T-helper 17 cell (primary cell): ENCODE results near the gene U2AF2. TPM values are rescaled to one million over a fixed set of nuclear protein-coding genes. Genes with fewer than 3 reads are reported as not detected.
A peak's percentile ranks its signal among the peaks of the same experiment; 100 is the strongest.
"Not testable (repeated sequence)": the region's sequence is repeated elsewhere in the genome, so short reads cannot be mapped to it uniquely, and the experiment has no call there.

Source experiments
- ATAC-seq: fragments of 150-1000 bp; cut with Tn5 transposase; 2 replicates; pipeline ENCODE4 v1.10.0; 2021; ENCODE audit warnings: mild to moderate bottlenecking, moderate library complexity
- DNase-seq, 3 donors: peaks; one replicate each; pipeline versions ENCODE4 v3.0.0 to v3.0.0-alpha.2; 2020 to 2021
- H3K9me3 ChIP-seq: one replicate; pipeline ENCODE4 v1.7.0; 2013; ENCODE audit warnings: low read length, mild to moderate bottlenecking; ENCODE audit not compliant: control insufficient read depth, poor library complexity, severe bottlenecking
- H3K27ac Mint-ChIP-seq: one replicate; pipeline ENCODE4 v1.8.0; 2022; ENCODE audit warnings: mild to moderate bottlenecking, moderate library complexity, mixed read lengths
- H3K27me3 Mint-ChIP-seq: one replicate; pipeline ENCODE4 v1.8.0; 2022; ENCODE audit warnings: mixed read lengths
- H3K36me3 Mint-ChIP-seq: one replicate; pipeline ENCODE4 v1.8.0; 2022; ENCODE audit warnings: low read depth, mixed read lengths
- H3K4me1 Mint-ChIP-seq: one replicate; pipeline ENCODE4 v1.8.0; 2022; ENCODE audit warnings: mild to moderate bottlenecking, mixed read lengths
- H3K4me3 Mint-ChIP-seq: one replicate; pipeline ENCODE4 v1.8.0; 2022; ENCODE audit warnings: mild to moderate bottlenecking, moderate library complexity, mixed read lengths
- total RNA-seq, 4 donors: library from RNA in 2 of 4; stranded (reverse) in 2 of 4; gene quantifications; one replicate each; pipeline ENCODE4 v1.2.3 and lab custom pipeline; 2022 to 2026

U2AF2 gene
- total RNA-seq, 2 donors from 2014 or later: 248 to 258 TPM

- H3K36me3 Mint-ChIP-seq: peaks cover 3% of the 10 kb centered on the region
- H3K4me1 Mint-ChIP-seq: peaks cover 3% of the 10 kb centered on the region
- no peaks in the 10 kb centered on the region for H3K27me3 Mint-ChIP-seq
- H3K4me3 Mint-ChIP-seq: no peak overlapping the region
- no peaks in the 10 kb centered on the region for H3K9me3 ChIP-seq
- no peak overlapping the region for H3K27ac Mint-ChIP-seq
- DNase-seq (no peak), ATAC-seq (no peak)
Measured at GRCh38 chr19:55702131-55702627, 47.3 kb downstream of the U2AF2 start.

DNA sequence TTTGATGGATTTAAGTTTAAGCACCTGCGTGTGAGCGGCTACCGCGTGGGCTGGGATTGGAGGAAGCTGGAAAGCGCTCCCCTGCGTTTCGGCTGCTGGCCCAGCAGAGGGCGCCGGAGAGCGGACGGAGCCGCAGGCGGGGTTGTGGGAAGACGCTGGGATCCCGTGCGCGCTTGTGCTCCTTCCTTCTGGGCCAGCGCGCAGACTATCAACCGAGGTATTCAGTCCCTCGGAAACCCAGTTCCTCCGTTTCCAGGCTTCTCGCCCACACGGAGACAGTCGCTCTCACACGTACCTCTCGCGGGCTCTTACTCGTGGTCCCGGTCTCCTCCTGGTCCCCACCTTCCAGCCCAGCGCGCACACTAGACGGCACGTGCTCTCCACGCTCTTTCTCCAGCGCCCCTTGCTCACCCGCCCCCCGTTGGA lies 49.0 kb downstream of the U2AF2 start:
- no peaks in the 10 kb centered on the region for H3K9me3 ChIP-seq
- H3K27me3 Mint-ChIP-seq: no peaks in the 10 kb centered on the region
- peaks cover 3% of the 10 kb centered on the region for H3K4me1 Mint-ChIP-seq
- peak; percentile 64 for ATAC-seq
- no peak overlapping the region for H3K27ac Mint-ChIP-seq
- peak overlapping the region; percentile 25 for H3K4me3 Mint-ChIP-seq
- no peaks in the 10 kb centered on the region for H3K36me3 Mint-ChIP-seq
- peak in 2 of 3 donors; percentile 33 to 42 for DNase-seq

GRCh38 chr19:55704494-55705245 lies 49.8 kb downstream of the U2AF2 start:
- ATAC-seq (no peak), DNase-seq (no peak)
- Mint-ChIP-seq H3K4me3 (no peak overlapping the region), H3K27ac (no peak overlapping the region), H3K36me3 (no peaks in the 10 kb centered on the region), H3K27me3 (peaks cover 5% of the 10 kb centered on the region), H3K4me1 (peaks cover 3% of the 10 kb centered on the region)
- H3K9me3 ChIP-seq: no peaks in the 10 kb centered on the region

DNA sequence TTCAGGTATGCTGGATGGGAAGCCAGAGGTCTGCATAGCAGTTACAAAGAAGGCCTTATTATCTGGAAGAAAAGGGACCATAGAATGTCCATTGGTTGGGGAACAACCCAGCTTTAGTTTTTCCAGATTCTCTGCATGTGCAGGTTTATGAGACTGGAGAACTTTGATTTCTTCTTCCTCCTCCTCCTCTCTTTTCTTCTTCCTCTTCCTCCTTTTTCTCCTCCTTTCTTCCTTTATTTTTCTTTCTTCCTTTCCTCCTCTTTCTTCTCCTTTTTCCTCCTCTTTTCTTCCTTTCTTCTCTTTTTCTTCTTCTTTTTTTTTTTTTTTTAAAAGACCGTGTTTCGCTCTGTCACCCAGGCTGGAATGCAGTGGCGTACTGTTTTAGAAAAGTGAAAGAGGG lies 51.1 kb downstream of the U2AF2 start:
- Mint-ChIP-seq H3K36me3 (no peaks in the 10 kb centered on the region), H3K4me1 (peaks cover 3% of the 10 kb centered on the region), H3K4me3 (no peak overlapping the region), H3K27ac (no peak overlapping the region), H3K27me3 (peaks cover 14% of the 10 kb centered on the region)
- H3K9me3 ChIP-seq: no peaks in the 10 kb centered on the region
- ATAC-seq: no peak
- DNase-seq: no peak

GRCh38 chr19:55711719-55712118 lies 56.9 kb downstream of the U2AF2 start:
- ATAC-seq (no peak), DNase-seq (no peak)
- Mint-ChIP-seq H3K27ac (no peak overlapping the region), H3K4me1 (no peaks in the 10 kb centered on the region), H3K36me3 (no peaks in the 10 kb centered on the region), H3K4me3 (no peak overlapping the region), H3K27me3 (peaks cover 20% of the 10 kb centered on the region)
- H3K9me3 ChIP-seq: no peaks in the 10 kb centered on the region

DNA sequence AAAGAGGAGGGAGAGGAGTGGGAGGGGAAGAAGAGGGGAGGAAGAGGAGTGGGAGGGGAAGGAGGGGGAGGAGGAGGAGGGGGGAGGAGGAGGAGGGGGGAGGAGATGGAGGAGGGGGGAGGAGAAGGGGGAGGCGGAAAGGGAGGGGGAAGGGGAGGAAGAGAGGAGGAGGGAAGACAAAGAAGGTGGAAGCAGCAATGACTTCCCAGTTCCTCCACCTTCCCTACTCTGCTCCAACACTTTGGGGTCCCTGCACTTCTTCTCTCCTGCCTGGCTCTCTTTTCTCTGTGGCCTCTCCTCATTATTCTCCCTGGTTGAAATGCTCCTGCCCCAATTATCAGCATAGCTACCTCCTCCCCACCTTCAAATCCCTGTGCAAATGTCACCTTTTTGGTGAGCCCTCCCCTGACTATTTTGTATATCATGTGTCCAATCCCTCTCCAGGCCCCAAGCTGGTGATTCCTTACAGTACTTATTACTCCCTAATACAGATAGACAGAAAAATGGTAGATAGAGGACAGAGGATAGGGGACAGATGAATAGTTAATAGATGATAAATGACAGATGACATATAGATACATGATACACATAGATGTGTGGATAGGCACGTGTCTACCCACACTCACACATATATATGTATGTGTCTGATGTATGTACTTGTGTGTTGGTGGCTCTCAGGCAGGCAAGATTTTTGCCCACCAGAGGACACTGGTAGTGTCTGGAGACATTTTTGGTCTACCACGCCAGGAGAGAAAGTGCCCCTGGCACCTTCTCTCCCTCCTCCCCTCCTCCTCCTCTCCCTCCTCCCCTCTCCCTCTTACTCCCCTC lies 58.2 kb downstream of the U2AF2 start:
- no peak for DNase-seq
- Mint-ChIP-seq H3K27ac (no peak overlapping the region), H3K4me3 (peak overlapping the region; percentile 22), H3K36me3 (no peaks in the 10 kb centered on the region), H3K27me3 (peaks cover 30% of the 10 kb centered on the region), H3K4me1 (no peaks in the 10 kb centered on the region)
- no peaks in the 10 kb centered on the region for H3K9me3 ChIP-seq
- no peak for ATAC-seq

GRCh38 chr19:55716531-55716930 lies 61.7 kb downstream of the U2AF2 start:
- peaks cover 5% of the 10 kb centered on the region for H3K9me3 ChIP-seq
- Mint-ChIP-seq H3K4me1 (no peaks in the 10 kb centered on the region), H3K4me3 (peak overlapping the region; percentile 28), H3K27ac (no peak overlapping the region), H3K36me3 (peaks cover 2% of the 10 kb centered on the region), H3K27me3 (peaks cover 35% of the 10 kb centered on the region)
- DNase-seq (no peak), ATAC-seq (no peak)

- H3K9me3 ChIP-seq: peaks cover 5% of the 10 kb centered on the region
- H3K27me3 Mint-ChIP-seq: peaks cover 33% of the 10 kb centered on the region
- H3K4me3 Mint-ChIP-seq: no peak overlapping the region
- no peak overlapping the region for H3K27ac Mint-ChIP-seq
- H3K36me3 Mint-ChIP-seq: peaks cover 2% of the 10 kb centered on the region
- no peaks in the 10 kb centered on the region for H3K4me1 Mint-ChIP-seq
- ATAC-seq: no peak
- DNase-seq: no peak
Measured at GRCh38 chr19:55717251-55717650, 62.4 kb downstream of the U2AF2 start.

DNA sequence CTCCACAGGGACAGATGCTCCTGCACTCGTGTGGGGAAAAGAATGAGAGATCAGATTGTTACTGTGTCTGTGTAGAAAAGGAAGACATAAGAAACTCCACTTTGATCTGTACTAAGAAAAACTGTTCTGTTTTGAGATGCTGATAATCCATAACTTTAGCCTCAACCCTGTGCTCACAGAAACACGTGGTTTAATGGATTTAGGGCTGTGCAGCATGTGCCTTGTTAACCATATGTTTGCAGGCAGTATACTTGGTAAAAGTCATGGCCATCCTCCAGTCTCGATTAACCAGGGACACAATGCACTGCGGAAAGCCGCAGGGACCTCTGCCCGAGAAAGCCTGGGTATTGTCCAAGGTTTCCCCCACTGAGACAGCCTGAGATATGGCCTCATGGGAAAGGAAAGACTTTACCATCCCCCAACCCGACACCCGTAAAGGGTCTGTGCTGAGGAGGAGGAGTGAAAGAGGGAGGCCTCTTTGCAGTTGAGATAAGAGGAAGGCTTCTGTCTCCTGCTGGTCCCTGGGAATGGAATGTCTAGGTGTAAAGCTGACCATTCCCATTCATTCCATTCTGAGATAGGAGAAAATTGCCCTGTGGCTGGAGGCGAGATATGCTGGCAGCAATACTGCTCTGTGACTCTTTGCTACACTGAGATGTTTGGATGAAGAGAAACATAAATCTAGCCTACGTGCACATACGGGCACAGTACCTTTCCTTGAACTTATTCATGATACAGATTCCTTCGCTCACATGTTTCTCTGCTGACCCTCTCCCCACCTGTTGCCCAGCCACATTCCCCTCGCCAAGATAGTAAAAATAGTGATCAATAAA lies 63.3 kb downstream of the U2AF2 start:
- H3K36me3 Mint-ChIP-seq, H3K4me3 Mint-ChIP-seq, H3K4me1 Mint-ChIP-seq, DNase-seq, H3K27ac Mint-ChIP-seq, ATAC-seq, H3K9me3 ChIP-seq: not testable (repeated sequence)
- H3K27me3 Mint-ChIP-seq: peaks cover 33% of the 10 kb centered on the region

GRCh38 chr19:55720214-55720746 lies 65.4 kb downstream of the U2AF2 start:
- DNase-seq (no peak), ATAC-seq (no peak)
- H3K9me3 ChIP-seq: peaks cover 5% of the 10 kb centered on the region
- H3K36me3 Mint-ChIP-seq: peaks cover 2% of the 10 kb centered on the region
- H3K4me1 Mint-ChIP-seq: no peaks in the 10 kb centered on the region
- H3K27me3 Mint-ChIP-seq: peaks cover 35% of the 10 kb centered on the region
- H3K4me3 Mint-ChIP-seq: no peak overlapping the region
- no peak overlapping the region for H3K27ac Mint-ChIP-seq

DNA sequence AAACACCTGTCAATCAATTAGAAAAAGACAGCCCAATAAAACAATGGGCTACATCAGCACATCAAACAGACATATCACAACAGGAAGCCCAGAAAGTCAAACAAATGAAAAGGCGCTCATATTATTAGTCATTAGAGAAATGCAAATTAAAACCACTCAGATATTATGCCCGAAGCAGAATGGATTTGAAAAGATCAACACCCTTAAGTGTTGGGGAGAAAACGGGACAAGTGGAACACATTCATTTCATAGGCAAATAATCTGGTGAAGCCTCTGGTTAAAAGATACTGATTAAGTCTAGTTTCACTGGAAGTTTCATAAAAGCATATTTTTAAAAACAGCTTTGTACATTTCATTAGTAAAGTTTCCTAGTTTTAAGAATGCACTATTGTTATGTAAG lies 66.0 kb downstream of the U2AF2 start:
- Mint-ChIP-seq H3K27ac (no peak overlapping the region), H3K27me3 (peaks cover 40% of the 10 kb centered on the region)
- no peak for ATAC-seq

DNA sequence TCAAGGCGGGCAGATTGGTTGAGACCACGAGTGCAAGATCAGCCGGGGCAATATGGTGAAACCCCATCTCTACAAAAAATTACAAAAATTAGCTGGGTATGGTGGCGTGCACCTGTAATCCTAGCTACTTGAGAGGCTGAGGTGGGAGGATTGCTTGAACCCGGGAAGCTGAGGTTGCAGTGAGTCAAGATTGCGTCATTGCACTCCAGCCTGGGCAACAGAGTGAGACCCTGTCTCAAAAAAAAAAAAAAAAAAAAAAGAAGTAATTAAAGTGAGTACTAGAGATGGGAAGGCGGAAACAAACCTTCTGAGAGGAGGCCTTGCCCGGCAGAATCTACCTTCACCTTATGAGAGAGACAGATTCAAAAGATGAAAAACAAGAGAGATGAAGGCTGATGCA lies 68.7 kb downstream of the U2AF2 start:
- no peaks in the 10 kb centered on the region for H3K4me1 Mint-ChIP-seq
- peaks cover 39% of the 10 kb centered on the region for H3K27me3 Mint-ChIP-seq
- no peak for DNase-seq
- no peak for ATAC-seq
- no peak overlapping the region for H3K4me3 Mint-ChIP-seq
- H3K27ac Mint-ChIP-seq: no peak overlapping the region
- peaks cover under 1% of the 10 kb centered on the region for H3K36me3 Mint-ChIP-seq
- H3K9me3 ChIP-seq: peaks cover 5% of the 10 kb centered on the region

More for the DNA sequence above, 66.0 kb downstream of the U2AF2 start:
- Mint-ChIP-seq H3K36me3 (peaks cover 2% of the 10 kb centered on the region), H3K4me1 (no peaks in the 10 kb centered on the region), H3K4me3 (no peak overlapping the region)
- DNase-seq: no peak
- peaks cover 5% of the 10 kb centered on the region for H3K9me3 ChIP-seq
